Tracheal epithelial cell (primary cell): Measurements from ENCODE around the gene KLHL17. TPM values are rescaled to one million over a fixed set of nuclear protein-coding genes. Genes with fewer than 3 reads are reported as not detected.

Experiments
- total RNA-seq: library from RNA; depleted of rRNA; stranded (reverse); fragments of >200 nt; gene quantifications from 2 replicates; pipeline ENCODE4 v1.2.1, GENCODE V29; 2014

Gene KLHL17
- 6.8 and 11.6 TPM in 2 replicates for total RNA-seq

DNA sequence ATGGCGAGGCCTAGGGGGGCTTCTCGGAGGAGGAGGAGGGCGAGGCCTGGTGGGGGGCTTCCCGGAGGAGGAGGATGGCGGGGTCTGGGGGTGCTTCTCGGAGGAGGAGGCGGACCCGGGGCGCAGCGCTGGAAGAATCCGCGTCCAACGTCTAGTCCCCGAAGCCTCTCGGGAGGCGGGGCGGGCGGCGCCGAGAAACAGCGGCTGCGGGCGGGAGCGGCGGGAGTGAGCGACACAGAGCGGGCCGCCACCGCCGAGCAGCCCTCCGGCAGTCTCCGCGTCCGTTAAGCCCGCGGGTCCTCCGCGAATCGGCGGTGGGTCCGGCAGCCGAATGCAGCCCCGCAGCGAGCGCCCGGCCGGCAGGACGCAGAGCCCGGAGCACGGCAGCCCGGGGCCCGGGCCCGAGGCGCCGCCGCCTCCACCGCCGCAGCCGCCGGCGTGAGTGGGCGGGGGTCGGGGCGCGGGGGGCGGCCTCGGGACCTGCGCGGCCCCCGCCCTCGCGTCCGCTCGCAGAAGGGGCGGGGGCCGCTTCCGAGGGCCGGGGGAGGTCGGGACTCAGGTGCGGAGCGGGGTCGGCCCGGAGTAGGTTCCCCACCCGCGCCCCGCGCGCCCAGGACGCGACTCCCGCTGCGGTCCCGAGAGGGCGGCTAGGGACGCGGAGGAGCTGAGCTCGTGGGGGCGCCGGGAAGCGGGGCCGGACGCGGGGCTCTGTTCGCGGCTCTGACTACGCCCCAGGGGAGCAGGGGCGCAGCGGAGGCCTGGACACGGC lies at the start of gene KLHL17:
Gene KLHL17, plus strand, starts transcription at position 222 of the 769 bp plus-strand sequence. Its CDS starts 110 bp downstream, at position 332.

GRCh38 chr1:923131-923990 lies 37.0 kb upstream of the KLHL17 start, which contains the start of gene SAMD11:
SAMD11 (plus strand) TSS chr1:923923; CDS start chr1:924432, 509 bp downstream.

GRCh38 chr1:958823-959730 lies 1.3 kb upstream of the KLHL17 start, which contains the start of gene NOC2L:
NOC2L (minus strand) TSS chr1:959256; CDS start chr1:959240, 16 bp downstream.

DNA sequence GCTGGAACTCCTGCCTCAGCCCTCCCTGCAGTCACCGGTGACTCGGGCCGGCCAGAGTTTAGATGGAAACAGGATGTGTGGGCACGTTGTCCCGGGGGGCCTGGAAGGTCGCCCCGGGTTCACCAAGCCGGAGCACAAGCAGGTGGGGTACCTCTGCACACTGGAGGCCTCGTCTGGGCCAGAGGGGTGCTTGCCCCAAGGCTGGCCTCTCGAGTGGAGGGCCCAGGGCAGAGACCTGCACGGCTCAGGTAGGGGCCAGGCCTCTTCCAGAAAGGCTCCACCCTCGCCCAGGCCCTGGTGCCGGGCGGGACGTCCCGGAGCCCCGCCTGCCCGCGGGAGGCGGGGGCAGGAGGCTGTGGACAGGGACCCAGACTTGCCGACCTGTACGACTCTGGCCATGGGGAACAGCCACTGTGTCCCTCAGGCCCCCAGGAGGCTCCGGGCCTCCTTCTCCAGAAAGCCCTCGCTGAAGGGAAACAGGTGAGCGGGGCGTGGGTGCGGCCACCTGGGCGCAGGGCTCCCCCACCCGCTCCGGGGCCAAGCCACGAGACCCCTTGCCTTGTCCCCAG lies 5.8 kb downstream of the KLHL17 start, which contains the start of gene PLEKHN1:
Gene PLEKHN1, plus strand, starts transcription at position 348 of the 569 bp plus-strand sequence. Its CDS starts 50 bp downstream, at position 398.

GRCh38 chr1:981955-982558 lies 21.7 kb downstream of the KLHL17 start, which contains the start of gene PERM1:
PERM1 (minus strand) TSS chr1:982093; CDS start chr1:981029, 1,064 bp downstream.

DNA sequence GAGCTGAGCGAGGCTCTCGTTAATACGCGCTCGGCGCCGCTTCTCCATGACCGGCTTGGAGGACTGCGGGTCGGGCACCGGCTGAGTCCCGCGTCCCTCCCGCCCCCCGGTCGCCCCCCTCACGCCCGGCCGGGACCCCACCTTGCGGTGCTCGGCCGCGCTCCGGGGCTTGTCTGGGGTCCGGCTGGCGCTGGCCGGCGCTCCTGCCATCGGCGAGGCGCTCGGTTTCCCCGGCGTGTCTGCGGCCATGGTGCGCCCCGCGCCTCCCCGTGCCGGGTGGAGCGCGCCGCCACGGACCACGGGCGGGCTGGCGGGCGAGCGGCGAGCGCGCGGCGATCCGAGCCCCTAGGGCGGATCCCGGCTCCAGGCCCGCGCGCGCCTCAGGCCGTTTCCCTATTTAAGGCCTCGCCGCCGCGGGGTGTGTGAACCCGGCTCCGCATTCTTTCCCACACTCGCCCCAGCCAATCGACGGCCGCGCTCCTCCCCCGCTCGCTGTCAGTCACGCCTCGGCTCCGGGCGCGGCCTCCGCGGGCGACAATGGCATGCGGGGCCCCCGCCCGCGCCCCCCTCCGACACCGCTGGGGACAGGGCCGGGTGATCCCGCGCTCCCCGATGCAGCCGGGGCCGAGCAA lies 39.5 kb downstream of the KLHL17 start, which contains the start of gene HES4:
Gene HES4, minus strand, starts transcription at position 373 of the 632 bp plus-strand sequence. Its CDS starts 124 bp downstream, at position 249.

GRCh38 chr1:1013105-1013921 lies 52.9 kb downstream of the KLHL17 start, which contains the start of gene ISG15:
ISG15 (plus strand) TSS chr1:1013497; CDS start chr1:1013574, 77 bp downstream.

Other genes with a start within 250 kb of the KLHL17 start
- gene SAMD11, start 36.7 kb upstream of the KLHL17 start, total RNA-seq: 0.48 and 0.64 TPM in 2 replicates
- gene NOC2L, start 1.3 kb upstream of the KLHL17 start, total RNA-seq: 103 and 146 TPM in 2 replicates
- gene PLEKHN1, start 5.9 kb downstream of the KLHL17 start, total RNA-seq: 3.6 and 9.2 TPM in 2 replicates
- not detected in 2 replicates for gene PERM1, start 21.5 kb downstream of the KLHL17 start, total RNA-seq
- gene HES4, start 39.5 kb downstream of the KLHL17 start, total RNA-seq: 62.2 and 126 TPM in 2 replicates
- 43.3 and 86.5 TPM in 2 replicates for gene ISG15, start 52.9 kb downstream of the KLHL17 start, total RNA-seq
- 187 and 236 TPM in 2 replicates for gene AGRN, start 59.5 kb downstream of the KLHL17 start, total RNA-seq
- gene RNF223, start 113.7 kb downstream of the KLHL17 start, total RNA-seq: 3.8 and 5.1 TPM in 2 replicates
- gene C1orf159, start 155.5 kb downstream of the KLHL17 start, total RNA-seq: 8.0 and 10.2 TPM in 2 replicates
- not detected in 2 replicates for gene TTLL10, start 213.3 kb downstream of the KLHL17 start, total RNA-seq
- 0.64 and 1.9 TPM in 2 replicates for gene TNFRSF18, start 246.0 kb downstream of the KLHL17 start, total RNA-seq